Liver (tissue), 9 donors: ENCODE measurements around the gene CELSR1. TPM values are rescaled to one million over a fixed set of nuclear protein-coding genes. Genes with fewer than 3 reads are reported as not detected.

Source experiments
- DNase-seq: peaks from one replicate; pipeline ENCODE4 v3.0.0-alpha.2; 2017; ENCODE audit warnings: low spot score
- H3K27ac ChIP-seq, 2 donors: one replicate each; pipeline ENCODE4 v1.7.0; 2013; ENCODE audit warnings: inconsistent platforms in 2 of 2, low read length in 2 of 2, control low read depth in 1 of 2, low read depth in 1 of 2, mild to moderate bottlenecking in 1 of 2
- H3K27me3 ChIP-seq, 4 donors: one replicate each; pipeline versions ENCODE4 v1.6.1 to v1.7.0; 2013; ENCODE audit warnings: low read length in 3 of 4, inconsistent platforms in 1 of 4, mild to moderate bottlenecking in 1 of 4, moderate library complexity in 1 of 4; ENCODE audit not compliant: control insufficient read depth in 4 of 4, insufficient read depth in 4 of 4
- H3K36me3 ChIP-seq, 4 donors: one replicate each; pipeline versions ENCODE4 v1.6.1 to v1.7.0; 2013; ENCODE audit warnings: low read length in 3 of 4, mild to moderate bottlenecking in 3 of 4, low read depth in 1 of 4, moderate library complexity in 1 of 4; ENCODE audit not compliant: control insufficient read depth in 4 of 4, insufficient read depth in 3 of 4
- H3K4me1 ChIP-seq, 4 donors: one replicate each; pipeline versions ENCODE4 v1.6.1 to v1.7.0; 2013; ENCODE audit warnings: low read length in 3 of 4, mild to moderate bottlenecking in 3 of 4, moderate library complexity in 1 of 4; ENCODE audit not compliant: control insufficient read depth in 4 of 4, insufficient read depth in 4 of 4
- H3K4me3 ChIP-seq, 3 donors: one replicate each; pipeline versions ENCODE4 v1.6.1 to v1.7.0; 2013; ENCODE audit warnings: low read length in 3 of 3, control low read depth in 1 of 3, low read depth in 1 of 3, mild to moderate bottlenecking in 1 of 3
- H3K9ac ChIP-seq, 2 donors: one replicate each; pipeline ENCODE4 v1.7.0; 2013; ENCODE audit warnings: low read length in 2 of 2, mild to moderate bottlenecking in 2 of 2, moderate library complexity in 2 of 2, control low read depth in 1 of 2, low read depth in 1 of 2
- H3K9me3 ChIP-seq, 4 donors: one replicate each; pipeline versions ENCODE4 v1.6.1 to v1.7.0; 2013; ENCODE audit warnings: low read length in 3 of 4; ENCODE audit not compliant: control insufficient read depth in 4 of 4
- EGR1 ChIP-seq, 2 donors: IDR thresholded peaks; 2 replicates each; pipeline ENCODE4 v1.6.1; 2016 to 2018; ENCODE audit warnings: antibody characterized with exemption in 2 of 2, low read depth in 2 of 2
- FOXA1 ChIP-seq: IDR thresholded peaks from 2 replicates; pipeline ENCODE4 v1.6.1; 2016; ENCODE audit warnings: antibody characterized with exemption
- FOXA2 ChIP-seq: IDR thresholded peaks from 2 replicates; pipeline ENCODE4 v1.6.1; 2016; ENCODE audit warnings: antibody characterized with exemption
- GABPA ChIP-seq, 2 donors: IDR thresholded peaks in 1 of 2; conservative IDR thresholded peaks in 1 of 2; 2 replicates each; pipeline ENCODE4 v1.6.1; 2016; ENCODE audit warnings: antibody characterized with exemption in 2 of 2, mild to moderate bottlenecking in 1 of 2, moderate library complexity in 1 of 2
- HNF4A ChIP-seq, 2 donors: conservative IDR thresholded peaks; 2 replicates each; pipeline ENCODE4 v1.6.1; 2016; ENCODE audit warnings: antibody characterized with exemption in 2 of 2, mild to moderate bottlenecking in 2 of 2
- HNF4G ChIP-seq: IDR thresholded peaks from 2 replicates; pipeline ENCODE4 v1.6.1; 2016; ENCODE audit warnings: antibody characterized with exemption
- JUND ChIP-seq, 2 donors: IDR thresholded peaks; 2 replicates each; pipeline ENCODE4 v1.6.1; 2016; ENCODE audit warnings: antibody characterized with exemption in 2 of 2
- NR2F2 ChIP-seq: IDR thresholded peaks from 2 replicates; pipeline ENCODE4 v1.6.1; 2016; ENCODE audit warnings: antibody characterized with exemption
- RAD21 ChIP-seq, 2 donors: IDR thresholded peaks; 2 replicates each; pipeline ENCODE4 v1.6.1; 2016; ENCODE audit warnings: antibody characterized with exemption in 2 of 2, mild to moderate bottlenecking in 2 of 2
- RXRA ChIP-seq, 2 donors: IDR thresholded peaks; 2 replicates each; pipeline ENCODE4 v1.6.1; 2017 to 2018; ENCODE audit warnings: antibody characterized with exemption in 2 of 2, mild to moderate bottlenecking in 1 of 2
- SP1 ChIP-seq: IDR thresholded peaks from 2 replicates; pipeline ENCODE4 v1.6.1; 2018; ENCODE audit warnings: antibody characterized with exemption, mild to moderate bottlenecking
- TAF1 ChIP-seq: conservative IDR thresholded peaks from 2 replicates; pipeline ENCODE4 v1.6.1; 2016; ENCODE audit warnings: antibody characterized with exemption, mild to moderate bottlenecking
- YY1 ChIP-seq: IDR thresholded peaks from 2 replicates; pipeline ENCODE4 v1.6.1; 2016; ENCODE audit warnings: antibody characterized with exemption, mild to moderate bottlenecking
- WGBS: extraction: QIAGEN DNeasy Blood & Tissue Kit; methylation state at CpG from one replicate; pipeline ENCODE4 v1.1.7; 2013; 5-methylcytosine and 5-hydroxymethylcytosine counted together
- polyA plus RNA-seq, 2 donors: library from polyadenylated mRNA; stranded (reverse) in 1 of 2; unstranded in 1 of 2; fragments of 200-250 nt in 1 of 2; fragments of >200 nt in 1 of 2; fragmentation: Nextera tagmentation in 1 of 2; extraction: Ambion mirVana in 1 of 2; gene quantifications; one replicate each; pipeline versions ENCODE4 v1.2.1 to v1.2.3, GENCODE V29; 2013 to 2015
- total RNA-seq, 2 donors: library from RNA; depleted of rRNA; stranded (reverse); fragments of >200 nt; gene quantifications; one replicate each; pipeline ENCODE4 v1.2.3, GENCODE V29; 2014
- TF ChIP-seq, protein P1 (sequence below): IDR thresholded peaks from 2 replicates; pipeline ENCODE4 v1.6.1; 2016; ENCODE audit warnings: antibody characterized with exemption, mild to moderate bottlenecking
- TF ChIP-seq, protein P2 (sequence below): IDR thresholded peaks from 2 replicates; pipeline ENCODE4 v1.6.1; 2016; ENCODE audit warnings: antibody characterized with exemption
- TF ChIP-seq, protein P3 (sequence below): IDR thresholded peaks from 2 replicates; pipeline ENCODE4 v1.6.1; 2016; ENCODE audit warnings: antibody characterized with exemption
- TF ChIP-seq, protein P4 (sequence below): fragments of 150-350 bp; IDR thresholded peaks from 2 replicates; pipeline ENCODE4 v1.5.1; 2017; ENCODE audit warnings: improper control_type of control experiment, low read depth, low read length; ENCODE audit not compliant: missing input control
- TF ChIP-seq, protein P5 (sequence below): IDR thresholded peaks from 2 replicates; pipeline ENCODE4 v1.6.1; 2016; ENCODE audit warnings: antibody characterized with exemption
- donor health status: healthy.
- donor health status: healthy.
- donor health status: healthy.
- donor health status: healthy.
- donor health status: healthy.

CELSR1 gene
- total and polyA plus RNA-seq, 4 donors, result 0.37 to 1.6 (median 1.3) TPM

DNA sequence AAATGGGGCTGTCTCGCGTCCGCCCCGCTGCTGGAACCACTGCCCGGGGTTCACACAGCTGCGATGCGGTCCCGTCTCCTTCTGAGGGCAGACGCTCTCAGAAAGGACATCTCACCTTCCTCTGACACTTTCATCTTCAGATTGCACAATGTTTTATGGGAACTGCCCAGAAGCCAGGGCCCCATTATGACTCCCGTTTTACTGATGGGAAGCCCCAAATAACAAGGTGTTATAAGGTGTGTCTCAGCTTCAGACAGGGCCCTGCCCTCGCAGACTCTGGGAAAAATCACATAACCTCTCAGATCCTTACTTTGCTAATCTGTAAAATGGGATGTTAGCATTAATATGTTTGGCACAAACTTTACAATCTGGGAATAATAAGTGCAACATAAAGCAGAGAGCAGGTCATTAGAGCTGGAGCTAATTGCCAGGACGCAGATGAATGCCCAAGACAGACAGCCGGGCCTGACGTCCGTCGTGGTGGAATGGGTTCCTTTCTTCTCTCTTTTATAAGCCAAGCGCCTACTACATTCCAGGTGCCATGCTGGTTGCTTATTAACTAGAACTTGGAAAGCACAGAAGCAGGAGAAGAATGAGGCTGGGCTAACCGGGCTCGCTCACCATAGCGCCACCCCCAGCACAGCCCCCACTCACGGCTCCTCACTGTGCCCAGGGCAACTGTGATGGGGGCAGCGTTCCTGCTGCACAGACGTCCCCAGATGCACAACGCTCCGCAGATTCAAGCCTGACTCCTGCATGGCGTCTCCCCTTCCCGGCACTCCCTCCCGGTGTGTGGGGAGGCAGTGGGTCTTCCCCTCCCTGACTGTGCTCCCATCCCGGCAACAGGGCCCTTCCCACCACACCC lies 158.1 kb downstream of the CELSR1 start:
- no peak for DNase-seq
- Histone ChIP-seq H3K9ac (no peak overlapping the region), H3K36me3 (no peaks in the 10 kb centered on the region), H3K9me3 (no peaks in the 10 kb centered on the region), H3K27me3 (no peaks in the 10 kb centered on the region), H3K4me1 (peaks cover 17 to 51% (median 39%) of the 10 kb centered on the region in 4 donors), H3K27ac (peak overlapping the region; percentile 87 to 96), H3K4me3 (peak overlapping the region; percentile 38 to 50 (median 42))
- WGBS, result 38% methylated on average over 29 of the region's 29 CpGs
- TF ChIP-seq GABPA (IDR thresholded peaks at IDR 0.05 in 1 of 2, conservative IDR thresholded peaks at IDR 0.05 in 1 of 2), result no peak
- TF ChIP-seq, protein P1, sequence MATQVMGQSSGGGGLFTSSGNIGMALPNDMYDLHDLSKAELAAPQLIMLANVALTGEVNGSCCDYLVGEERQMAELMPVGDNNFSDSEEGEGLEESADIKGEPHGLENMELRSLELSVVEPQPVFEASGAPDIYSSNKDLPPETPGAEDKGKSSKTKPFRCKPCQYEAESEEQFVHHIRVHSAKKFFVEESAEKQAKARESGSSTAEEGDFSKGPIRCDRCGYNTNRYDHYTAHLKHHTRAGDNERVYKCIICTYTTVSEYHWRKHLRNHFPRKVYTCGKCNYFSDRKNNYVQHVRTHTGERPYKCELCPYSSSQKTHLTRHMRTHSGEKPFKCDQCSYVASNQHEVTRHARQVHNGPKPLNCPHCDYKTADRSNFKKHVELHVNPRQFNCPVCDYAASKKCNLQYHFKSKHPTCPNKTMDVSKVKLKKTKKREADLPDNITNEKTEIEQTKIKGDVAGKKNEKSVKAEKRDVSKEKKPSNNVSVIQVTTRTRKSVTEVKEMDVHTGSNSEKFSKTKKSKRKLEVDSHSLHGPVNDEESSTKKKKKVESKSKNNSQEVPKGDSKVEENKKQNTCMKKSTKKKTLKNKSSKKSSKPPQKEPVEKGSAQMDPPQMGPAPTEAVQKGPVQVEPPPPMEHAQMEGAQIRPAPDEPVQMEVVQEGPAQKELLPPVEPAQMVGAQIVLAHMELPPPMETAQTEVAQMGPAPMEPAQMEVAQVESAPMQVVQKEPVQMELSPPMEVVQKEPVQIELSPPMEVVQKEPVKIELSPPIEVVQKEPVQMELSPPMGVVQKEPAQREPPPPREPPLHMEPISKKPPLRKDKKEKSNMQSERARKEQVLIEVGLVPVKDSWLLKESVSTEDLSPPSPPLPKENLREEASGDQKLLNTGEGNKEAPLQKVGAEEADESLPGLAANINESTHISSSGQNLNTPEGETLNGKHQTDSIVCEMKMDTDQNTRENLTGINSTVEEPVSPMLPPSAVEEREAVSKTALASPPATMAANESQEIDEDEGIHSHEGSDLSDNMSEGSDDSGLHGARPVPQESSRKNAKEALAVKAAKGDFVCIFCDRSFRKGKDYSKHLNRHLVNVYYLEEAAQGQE, result no peak
- TF ChIP-seq, protein P2, sequence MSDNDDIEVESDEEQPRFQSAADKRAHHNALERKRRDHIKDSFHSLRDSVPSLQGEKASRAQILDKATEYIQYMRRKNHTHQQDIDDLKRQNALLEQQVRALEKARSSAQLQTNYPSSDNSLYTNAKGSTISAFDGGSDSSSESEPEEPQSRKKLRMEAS, result no peak
- no peak for TF ChIP-seq FOXA2
- TF ChIP-seq FOXA1, result no peak
- no peak for TF ChIP-seq NR2F2
- TF ChIP-seq, protein P3, sequence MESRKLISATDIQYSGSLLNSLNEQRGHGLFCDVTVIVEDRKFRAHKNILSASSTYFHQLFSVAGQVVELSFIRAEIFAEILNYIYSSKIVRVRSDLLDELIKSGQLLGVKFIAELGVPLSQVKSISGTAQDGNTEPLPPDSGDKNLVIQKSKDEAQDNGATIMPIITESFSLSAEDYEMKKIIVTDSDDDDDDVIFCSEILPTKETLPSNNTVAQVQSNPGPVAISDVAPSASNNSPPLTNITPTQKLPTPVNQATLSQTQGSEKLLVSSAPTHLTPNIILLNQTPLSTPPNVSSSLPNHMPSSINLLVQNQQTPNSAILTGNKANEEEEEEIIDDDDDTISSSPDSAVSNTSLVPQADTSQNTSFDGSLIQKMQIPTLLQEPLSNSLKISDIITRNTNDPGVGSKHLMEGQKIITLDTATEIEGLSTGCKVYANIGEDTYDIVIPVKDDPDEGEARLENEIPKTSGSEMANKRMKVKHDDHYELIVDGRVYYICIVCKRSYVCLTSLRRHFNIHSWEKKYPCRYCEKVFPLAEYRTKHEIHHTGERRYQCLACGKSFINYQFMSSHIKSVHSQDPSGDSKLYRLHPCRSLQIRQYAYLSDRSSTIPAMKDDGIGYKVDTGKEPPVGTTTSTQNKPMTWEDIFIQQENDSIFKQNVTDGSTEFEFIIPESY, result no peak
- no peak for TF ChIP-seq HNF4G
- no peak for TF ChIP-seq TAF1
- peak in 1 of 2 donors; percentile 8 for TF ChIP-seq RAD21 (IDR thresholded peaks at IDR 0.05)
- TF ChIP-seq EGR1 (IDR thresholded peaks at IDR 0.05; ENCODE audit: low read depth in 2 of 2), result no peak
- peak; percentile 74 for TF ChIP-seq SP1
- TF ChIP-seq, protein P4, sequence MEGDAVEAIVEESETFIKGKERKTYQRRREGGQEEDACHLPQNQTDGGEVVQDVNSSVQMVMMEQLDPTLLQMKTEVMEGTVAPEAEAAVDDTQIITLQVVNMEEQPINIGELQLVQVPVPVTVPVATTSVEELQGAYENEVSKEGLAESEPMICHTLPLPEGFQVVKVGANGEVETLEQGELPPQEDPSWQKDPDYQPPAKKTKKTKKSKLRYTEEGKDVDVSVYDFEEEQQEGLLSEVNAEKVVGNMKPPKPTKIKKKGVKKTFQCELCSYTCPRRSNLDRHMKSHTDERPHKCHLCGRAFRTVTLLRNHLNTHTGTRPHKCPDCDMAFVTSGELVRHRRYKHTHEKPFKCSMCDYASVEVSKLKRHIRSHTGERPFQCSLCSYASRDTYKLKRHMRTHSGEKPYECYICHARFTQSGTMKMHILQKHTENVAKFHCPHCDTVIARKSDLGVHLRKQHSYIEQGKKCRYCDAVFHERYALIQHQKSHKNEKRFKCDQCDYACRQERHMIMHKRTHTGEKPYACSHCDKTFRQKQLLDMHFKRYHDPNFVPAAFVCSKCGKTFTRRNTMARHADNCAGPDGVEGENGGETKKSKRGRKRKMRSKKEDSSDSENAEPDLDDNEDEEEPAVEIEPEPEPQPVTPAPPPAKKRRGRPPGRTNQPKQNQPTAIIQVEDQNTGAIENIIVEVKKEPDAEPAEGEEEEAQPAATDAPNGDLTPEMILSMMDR, result no peak
- peak in 1 of 2 donors; percentile 19 for TF ChIP-seq HNF4A (conservative IDR thresholded peaks at IDR 0.05)
- no peak for TF ChIP-seq JUND (IDR thresholded peaks at IDR 0.05)
- TF ChIP-seq RXRA (IDR thresholded peaks at IDR 0.05), result peak in 1 of 2 donors; percentile 4
- TF ChIP-seq, protein P5, sequence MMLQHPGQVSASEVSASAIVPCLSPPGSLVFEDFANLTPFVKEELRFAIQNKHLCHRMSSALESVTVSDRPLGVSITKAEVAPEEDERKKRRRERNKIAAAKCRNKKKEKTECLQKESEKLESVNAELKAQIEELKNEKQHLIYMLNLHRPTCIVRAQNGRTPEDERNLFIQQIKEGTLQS, result no peak
- TF ChIP-seq YY1, result peak; percentile 81
